GM18861 (cell line): Measurements from ENCODE around the gene UBL4B.

Experiments
- ATAC-seq: cut with Tn5 transposase; IDR thresholded peaks from one replicate; pipeline ENCODE4 v1.9.1; 2021; ENCODE audit not compliant: unreplicated experiment

The UBL4B gene

DNA sequence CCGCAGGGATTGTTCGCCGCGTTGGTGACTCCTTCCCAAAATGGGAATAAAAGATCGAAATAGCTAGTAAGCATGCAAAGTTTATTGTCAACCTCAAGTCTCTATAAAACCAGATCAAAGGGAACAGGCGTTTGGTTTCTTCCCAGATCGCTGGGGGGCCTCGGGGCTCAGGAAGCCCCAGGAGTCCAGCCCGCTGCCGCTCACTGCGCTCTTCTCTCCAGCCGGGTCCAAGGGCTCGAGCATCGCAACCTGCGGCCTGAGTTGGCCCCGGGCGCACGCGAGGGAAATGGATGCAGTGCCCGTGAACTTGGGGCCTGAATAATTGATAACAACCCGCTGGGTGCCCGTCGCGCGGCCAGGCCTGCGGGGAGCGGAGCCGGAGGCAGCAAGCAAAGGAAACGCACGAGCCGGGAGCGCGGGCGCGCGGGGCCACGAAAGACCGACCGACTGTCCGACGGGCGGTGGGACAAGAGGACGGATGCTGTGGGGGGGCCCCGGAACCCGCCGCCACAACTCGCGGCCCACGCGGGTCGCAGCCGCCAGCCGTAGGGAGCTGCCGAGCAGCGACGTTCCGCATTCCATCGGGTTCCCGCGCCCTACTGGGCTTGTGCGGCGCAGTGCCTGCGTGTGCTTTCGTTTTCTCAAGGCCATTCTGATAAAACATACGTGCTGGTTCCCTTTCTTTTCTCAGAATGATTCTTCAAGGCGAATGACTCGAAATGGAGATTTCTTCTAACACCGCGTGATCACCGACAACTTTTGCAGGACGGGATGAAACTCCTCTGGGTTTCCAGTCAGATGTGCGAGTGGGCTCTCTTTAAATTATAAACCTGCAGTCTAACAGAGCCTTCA, 27.8 kb upstream of the UBL4B start:
- ATAC-seq, result no peak

DNA sequence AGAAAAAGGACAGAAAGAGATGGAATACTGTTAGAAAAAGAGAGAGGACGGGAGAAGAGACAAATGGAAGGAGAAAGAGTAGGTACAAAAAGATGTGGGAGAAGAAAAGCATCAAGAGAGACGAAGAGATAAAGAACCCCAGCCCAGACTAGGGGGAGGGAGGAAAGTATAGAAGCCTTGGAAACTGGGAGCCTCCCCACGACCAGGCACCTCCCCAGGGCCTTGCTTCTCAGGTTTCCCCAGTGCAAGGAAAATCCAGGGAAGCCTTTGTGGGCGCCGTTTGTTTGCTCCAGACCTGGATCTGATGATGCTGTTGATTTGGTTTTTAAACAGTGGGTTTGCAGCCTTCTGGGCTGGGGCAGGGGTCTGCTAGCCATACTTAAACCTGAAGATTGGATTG, 26.6 kb upstream of the UBL4B start:
- no peak for ATAC-seq

DNA sequence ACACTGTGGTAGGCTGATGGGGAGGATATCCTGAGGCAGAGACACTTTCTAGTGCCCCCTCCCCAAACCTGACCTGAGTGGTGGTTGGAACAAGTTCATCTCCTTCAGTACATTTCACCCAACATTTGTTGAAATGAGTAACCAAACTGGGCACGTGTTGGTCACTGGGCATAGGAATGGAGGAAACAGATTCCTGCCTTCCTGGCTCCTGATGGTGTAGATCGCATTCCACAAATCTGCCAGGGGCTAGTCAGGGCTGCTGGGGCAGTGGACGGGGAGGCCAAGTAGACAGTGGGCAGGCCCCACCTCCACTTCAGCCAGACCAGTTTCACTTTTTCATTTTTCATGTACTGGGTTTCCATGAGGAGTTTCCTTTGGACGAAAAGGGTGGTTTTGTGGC, 25.3 kb upstream of the UBL4B start:
- ATAC-seq, result no peak

DNA sequence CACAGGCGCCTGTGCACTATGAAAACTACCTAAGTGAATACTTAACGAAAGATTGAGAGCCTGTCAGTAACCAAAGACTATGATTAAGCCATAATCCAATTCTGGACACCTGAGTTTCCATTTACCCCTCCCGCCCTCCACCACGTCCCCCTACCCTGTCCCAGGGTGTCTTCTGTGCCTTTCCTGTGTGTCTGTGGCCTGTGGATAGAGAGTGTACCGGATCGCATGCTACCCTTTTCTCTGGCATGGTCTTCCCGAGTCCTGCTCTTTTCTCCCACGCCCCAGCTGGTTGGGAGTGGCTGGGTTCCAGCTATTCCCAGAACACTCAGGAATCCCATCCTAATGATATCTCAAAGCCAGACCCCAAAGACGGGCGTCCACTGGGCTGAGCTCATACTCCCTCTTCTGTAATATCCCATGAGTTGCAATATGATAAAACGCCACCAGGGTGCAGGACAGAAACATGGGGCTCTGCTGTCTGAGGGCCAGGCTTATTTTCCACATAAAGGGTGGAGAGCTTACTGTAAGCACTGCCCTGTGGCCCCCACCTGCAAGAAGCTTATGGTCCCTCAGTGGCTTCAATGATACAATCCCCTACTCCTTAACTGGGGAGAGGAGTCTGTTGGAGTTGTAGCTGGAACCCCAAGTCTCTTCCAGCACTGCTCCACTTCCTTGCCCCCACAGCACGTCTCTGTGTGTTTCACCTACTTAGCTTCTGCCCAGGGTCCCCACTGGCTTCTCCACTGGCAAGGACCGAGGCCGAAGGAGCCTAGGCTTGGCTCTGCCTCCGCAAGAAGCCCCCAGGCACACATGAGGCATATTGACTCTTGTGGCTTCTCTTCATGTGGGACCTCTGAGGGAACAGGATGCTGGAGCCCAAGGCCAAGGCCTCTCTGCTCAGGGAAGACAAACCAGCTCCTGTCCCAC, 24.2 kb upstream of the UBL4B start:
- no peak for ATAC-seq

DNA sequence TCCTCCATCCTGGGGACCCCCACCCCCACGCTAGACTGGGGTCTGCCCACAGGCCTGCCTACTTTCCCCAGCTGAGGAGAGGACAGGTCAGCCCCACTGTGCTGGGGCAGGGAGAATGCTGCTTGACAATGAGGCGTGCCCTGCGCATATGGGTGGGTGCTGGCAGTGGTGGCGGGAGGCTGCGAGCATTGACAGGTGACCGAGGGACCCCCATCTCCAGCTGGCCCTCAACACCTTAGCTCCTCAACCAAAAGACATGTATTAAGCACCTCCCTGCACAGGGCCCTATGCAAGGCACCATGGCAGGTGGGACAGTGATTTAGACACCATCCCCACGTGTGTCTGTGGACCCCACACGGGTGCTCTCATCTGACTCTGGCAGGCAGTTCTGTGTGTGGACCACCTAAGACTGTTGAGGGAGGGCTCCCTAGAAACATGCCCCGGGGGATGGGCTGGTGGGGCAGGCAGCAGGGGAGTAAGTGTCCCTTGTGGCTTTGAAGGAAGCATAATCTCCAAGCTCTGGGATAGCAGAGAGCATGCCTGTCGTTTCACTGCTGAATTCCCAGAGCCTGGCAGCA, 23.4 kb upstream of the UBL4B start:
- no peak for ATAC-seq

DNA sequence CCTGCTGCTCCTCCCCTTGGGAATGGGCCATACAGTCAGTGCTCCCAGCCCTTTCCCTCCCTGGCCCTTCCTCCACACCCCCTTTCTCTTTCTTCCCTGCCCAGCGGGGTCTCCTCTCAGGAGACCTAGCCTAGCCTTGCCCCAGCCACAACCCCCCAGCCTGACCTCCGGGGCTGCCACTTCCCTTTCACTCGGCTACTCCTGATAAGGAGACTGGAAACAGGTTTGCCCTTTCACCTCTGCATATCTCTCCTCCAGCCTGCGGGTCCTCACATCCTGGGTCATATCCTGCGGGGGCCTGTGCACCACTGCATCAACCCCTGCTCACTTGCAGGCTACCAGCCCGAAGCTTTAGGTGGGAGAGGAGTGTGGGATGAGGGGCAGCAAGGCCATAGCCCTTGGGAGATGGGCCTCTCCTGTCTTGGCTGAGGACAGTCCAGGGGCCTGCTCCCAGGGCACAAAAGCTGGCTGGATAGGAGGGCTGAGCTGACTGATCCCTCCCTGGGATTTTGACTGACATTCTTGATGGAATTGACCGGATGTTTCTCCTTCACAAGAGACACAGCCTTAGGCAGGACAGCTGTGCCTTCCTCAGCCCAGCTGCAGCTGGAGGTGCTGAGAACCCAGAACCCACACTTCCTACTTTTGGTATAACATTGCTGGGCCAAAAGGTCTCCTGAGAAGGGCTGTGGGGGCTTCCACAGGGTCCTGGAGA, 22.5 kb upstream of the UBL4B start:
- ATAC-seq, result no peak

DNA sequence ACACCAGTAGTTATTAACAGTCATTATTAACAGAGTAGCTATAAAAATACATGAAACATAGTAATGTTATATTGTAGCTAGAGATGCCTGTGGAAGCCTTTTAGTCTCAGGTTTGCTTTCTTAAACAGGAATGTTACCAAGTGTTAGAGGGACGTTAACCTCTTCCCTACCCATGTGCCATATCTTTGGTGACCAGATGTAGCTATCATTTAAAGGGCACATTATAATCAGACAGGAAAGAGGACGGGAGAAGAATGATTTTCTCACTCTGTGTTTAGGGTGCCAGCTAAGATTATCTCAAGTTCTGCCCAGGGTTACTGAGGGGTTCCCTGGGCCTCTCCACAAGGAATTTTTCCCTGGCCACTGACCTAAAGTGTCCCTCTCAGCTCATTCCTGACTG, 20.9 kb upstream of the UBL4B start:
- ATAC-seq, result no peak

DNA sequence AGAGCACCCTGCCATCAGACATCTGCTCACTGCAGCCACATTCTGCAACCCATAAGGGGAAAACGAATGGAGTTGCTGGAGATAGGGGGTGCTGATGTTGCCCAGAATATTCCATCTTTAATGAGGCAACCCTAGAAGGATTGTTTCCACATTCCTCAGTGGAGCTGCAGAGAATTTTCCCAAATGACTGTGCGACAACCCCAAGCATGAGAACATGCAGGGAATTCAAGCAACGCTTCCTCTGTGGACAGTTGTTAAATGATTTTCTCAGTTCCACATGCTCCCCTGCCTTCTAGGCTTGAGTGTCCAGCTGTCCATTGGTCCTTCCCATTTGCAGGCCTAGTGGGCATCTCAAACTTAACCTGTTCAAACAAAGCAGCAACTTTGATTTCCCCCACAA, 20.5 kb upstream of the UBL4B start:
- ATAC-seq, result no peak

DNA sequence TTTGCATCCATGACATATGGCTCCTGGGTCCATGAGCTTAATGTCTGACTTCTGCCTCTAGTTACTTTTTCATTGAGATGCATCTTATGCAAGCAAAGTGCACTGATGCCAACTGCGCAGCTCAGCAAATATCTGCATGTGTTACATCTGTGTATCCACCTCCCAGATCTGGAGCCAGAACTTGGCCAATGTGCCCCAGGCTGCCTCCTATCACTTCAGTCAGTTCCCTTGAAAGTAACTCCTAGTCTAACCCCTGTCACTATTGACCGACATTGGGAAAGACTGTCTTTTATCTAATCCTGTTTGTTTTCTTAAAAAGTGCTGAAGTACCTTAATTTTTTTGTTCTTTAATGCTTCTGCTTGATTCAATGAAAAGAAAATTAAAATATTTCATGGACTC, 19.3 kb upstream of the UBL4B start:
- no peak for ATAC-seq

DNA sequence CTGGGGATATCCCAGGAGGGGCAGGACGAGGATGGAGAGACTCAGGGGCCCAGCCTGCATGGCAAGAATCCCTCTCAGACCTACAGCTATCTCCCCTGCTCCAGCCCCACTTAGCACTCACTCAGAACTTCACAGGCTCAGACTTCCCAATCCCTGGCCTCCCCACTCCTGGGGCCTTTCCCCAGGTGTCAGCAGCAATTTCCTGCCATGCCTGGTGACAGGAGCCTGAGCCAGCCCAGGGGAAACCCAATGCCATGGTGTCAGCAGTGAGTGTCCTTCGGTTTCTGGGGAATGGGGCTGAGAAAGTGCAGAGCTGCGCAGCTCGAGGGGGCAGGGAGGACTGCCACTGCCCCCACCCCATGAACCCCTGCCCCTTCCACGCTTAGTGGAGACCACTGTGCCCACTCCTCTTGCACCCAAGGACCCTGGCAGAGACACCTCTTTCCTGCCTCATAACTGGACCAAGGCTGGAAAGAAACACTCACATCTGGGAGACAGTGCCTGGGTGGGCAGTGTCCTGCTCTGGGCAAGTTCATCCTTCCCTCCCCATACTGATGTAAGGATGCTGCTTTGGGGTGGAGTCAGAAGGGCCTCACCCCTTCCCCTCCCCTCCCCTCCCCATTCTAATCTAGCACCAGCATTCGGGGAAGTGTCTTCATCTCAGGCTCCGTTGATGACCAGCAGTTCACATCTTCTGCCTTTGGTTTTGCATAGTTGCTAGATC, 17.1 kb upstream of the UBL4B start:
- no peak for ATAC-seq

DNA sequence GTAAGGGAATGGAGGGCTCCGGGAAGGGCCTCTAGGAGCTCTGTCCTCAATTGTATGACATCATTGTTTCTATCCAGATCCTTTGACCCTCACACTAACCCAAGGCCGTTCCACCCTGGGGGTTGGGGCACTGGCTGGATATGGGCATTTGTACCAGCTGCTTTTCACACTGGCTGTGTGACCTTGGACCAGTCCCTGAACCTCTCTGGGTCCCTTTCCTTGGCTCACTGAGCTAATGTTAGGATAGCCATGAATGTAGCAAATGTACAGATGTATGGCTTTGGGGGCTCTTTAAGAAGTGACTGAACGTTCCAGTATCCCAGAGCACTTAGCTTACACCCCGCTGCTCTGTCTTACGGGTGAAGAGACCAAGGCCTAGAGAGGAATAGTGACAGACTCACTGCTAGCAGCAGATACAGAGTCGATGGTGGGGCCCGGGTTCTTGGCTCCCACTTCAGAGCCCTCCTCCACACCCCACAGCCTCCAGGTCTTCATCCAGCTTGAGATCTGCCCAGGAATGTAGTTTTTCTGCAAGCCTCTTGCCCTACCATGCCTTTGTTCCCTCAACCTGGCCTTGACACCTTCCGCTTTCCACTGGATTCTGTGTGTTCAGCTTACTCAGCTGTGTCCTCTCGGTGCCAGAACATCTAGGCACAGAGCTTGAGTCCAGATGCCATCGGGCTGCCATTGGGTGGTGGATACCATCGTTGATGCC, 14.6 kb upstream of the UBL4B start:
- ATAC-seq, result no peak

DNA sequence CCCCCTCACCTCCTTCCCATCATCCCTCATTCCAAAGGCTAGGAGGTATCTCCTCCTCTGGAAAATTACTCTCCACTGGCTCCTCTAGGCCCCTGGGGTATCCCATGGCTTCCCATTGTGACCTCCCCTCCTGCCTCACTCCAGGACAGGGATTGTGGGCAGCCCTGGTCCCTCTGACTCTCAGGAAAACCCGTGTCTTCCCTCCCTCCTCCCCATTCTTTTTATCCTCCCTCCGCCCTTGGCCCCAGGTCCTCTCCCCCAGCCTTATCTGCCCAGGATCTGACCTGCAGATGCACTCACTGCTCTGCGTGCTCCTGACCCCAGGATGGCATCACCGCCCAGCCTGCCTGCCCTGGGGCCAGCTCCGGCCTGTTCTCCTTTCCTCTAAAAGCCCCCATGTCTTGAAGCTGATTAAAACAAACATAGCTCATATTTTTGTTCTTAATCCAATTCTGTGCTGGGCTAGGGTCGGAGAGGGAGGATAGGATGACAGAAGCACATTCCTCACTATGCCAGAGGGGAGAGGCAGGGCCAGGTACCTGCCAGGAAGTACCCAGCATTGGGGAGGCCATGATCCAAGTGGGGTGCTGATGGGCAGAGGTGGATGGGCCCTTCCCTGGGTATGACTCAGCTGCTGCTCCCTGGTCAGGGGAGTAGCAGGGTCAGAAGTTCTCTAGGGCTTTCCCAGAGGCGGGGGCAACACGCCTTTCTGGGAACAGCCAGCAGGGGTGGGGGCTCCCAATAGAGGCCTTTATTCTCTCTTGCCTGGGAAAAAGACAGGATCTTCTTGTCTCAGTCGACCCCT, 13.8 kb upstream of the UBL4B start:
- no peak for ATAC-seq

DNA sequence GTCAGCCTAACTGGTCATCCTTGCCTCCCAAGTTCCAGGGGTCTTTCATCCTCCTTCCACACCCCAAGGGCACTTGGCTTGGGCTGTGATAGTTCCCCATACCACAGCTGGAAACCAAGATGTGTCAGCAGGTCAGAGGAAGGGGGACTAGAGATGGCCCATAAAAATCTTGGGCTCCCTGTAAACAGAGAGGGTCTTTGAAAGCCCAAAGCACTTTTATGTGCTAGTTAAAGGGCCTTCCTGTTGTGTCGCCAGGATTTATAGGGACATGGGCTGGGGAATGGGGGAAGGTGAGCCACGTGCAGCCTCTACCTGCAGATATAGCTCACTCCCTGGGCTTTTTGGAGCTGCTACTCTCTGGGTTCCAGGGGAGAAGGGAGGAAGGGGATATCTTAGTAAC, 11.9 kb upstream of the UBL4B start:
- ATAC-seq, result no peak

DNA sequence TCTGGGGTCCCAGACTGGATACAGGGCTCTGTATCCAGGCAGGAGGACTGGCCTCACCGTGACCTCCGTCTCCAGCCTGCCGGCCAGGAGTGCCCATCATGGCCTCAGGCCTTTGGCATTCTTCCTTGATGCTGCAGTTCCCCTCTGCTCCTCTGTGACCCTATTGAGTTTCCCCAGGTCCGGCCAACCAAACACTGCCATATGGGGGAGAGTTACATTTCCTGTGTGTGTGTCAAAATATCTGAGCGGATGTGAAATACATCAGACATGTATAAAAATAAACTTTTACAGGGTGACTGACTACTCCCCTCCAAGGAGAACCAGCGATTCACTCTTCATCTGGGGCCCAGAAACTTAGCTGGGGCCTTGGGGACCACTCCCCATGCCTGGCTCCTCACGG, 10.2 kb upstream of the UBL4B start:
- ATAC-seq, result no peak

DNA sequence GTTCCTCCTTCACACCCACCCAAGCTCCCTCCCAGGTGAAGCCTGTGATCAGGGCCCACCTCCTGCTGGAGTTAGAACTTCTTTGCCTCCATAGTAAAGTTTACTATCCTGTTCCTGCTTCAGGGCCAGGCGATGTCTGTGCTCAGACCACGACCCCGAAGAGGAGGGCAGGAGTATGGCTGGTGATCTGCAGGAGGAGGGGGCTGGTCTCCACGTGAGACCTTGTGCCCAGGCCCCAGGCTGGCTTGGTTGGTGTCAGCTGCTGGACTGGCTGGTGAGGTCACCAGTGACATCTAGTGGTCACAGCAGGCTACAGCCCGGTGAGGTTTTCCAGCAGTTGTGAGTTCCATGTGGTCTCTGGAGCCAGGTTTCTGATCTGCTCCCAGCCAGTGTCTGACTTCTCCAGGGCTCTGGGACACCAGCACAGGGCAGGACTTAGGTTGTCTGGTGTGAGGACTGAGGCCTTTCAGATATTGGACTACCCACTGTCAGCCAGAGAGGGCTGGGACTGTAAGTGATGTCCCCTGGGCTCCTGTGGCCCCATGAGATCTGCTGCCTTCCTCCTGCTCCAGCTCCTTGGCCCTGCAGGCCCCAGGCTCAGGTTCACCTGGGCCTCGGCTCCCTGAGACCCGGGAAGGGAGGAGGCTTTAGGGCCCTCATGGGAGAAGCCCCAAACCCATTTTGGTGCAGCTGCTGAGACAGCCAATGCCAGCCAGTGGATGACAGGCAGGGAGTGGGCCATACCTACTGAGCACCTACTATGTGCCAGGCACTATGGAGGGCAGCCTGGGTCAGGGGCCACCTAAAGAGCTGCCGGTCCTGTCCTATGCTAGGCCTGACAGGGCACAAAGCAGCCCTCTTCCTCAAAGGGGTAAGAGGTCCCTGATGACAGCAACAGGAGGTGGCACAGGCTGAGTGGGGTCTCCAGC, 6.0 kb upstream of the UBL4B start:
- no peak for ATAC-seq

DNA sequence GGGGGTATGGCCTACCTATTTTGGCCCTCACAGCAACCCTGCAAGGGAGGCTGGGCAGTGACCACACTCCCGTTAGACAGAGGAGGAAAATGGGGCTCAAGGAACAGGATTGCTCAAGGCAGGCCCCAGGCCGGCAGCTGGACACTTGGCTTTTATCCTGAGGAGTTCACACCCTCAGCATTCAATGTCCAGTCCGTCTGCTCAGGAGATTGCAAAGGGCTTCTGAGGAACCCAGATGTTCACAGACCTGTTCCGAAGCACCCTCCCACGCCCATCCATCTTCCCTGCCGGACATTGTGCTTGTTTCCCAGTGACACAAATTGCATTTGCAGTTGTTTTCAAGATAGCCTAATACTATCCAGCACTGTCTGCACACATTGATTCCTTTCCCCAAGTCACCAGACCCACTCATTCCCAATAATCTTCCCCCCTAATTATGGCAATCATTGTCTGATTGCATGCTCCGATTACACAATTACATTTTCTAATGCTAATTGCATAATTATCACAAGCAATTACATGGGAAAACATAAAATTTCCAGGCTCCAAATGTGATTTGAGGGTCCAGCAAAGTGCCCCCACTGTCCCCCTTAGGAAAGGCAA, 4.3 kb upstream of the UBL4B start:
- ATAC-seq, result no peak

DNA sequence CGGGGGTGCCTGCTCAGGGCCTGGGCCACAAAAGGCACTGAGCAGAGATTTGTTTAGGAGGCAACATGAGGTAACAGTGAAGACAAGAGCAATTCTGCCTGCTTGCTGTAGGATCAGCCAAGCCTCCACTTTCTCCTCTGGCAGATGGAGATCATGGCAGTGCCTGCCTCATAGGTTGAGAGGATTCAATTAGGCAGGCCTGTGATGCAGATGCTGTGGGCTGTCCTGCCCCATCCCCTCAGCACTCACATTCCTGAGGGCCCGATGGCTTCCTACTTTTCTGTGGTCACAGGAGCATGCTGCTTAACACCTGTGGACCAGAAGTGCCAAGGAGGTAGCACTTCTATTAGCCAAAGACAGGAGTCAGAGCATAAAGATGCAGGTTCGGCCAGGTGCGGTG, 1.2 kb upstream of the UBL4B start:
- ATAC-seq, result no peak

DNA sequence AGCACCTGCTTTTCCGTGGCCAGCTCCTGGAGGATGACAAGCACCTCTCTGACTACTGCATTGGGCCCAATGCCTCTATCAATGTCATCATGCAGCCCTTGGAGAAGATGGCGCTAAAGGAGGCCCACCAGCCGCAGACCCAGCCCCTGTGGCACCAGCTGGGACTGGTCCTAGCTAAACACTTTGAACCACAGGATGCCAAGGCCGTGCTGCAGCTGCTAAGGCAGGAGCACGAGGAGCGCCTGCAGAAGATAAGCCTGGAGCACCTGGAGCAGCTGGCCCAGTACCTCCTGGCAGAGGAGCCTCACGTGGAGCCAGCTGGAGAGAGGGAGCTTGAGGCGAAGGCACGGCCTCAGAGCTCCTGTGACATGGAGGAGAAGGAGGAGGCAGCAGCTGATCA, 413 bp downstream of the UBL4B start:
- no peak for ATAC-seq
